Posterior vena cava (tissue), 2 donors: ENCODE results near the gene NCKAP1. TPM values are rescaled to one million over a fixed set of nuclear protein-coding genes. Genes with fewer than 3 reads are reported as not detected.
"Not testable (repeated sequence)": the region's sequence is repeated elsewhere in the genome, so short reads cannot be mapped to it uniquely, and the experiment has no call there.

Experiments
- DNase-seq: peaks from one replicate; pipeline ENCODE4 v3.0.0-alpha.2; 2020; ENCODE audit warnings: low spot score
- intact Hi-C, 2 donors: fragments of 100-400 bp; cut with DNase I; formaldehyde crosslinking; loops; one replicate each; pipeline versions ENCODE4 v1.14.1 to v1.14.2; 2022 to 2023
- total RNA-seq, 2 donors: library from RNA; stranded (reverse); fragmentation: NEBNext Ultra II Directional; extraction: Animal tissue kit (Norgen Biotek cat#: 25700); gene quantifications; one replicate each; pipeline ENCODE4 v1.2.1, GENCODE V29; 2021
- donor health status: DM: yes; HTN: yes; CAD: no.
- donor health status: DM: yes; HTN: yes; CAD: no.

The NCKAP1 gene
- total RNA-seq, 2 donors from 2014 or later: 187 to 280 TPM

DNA sequence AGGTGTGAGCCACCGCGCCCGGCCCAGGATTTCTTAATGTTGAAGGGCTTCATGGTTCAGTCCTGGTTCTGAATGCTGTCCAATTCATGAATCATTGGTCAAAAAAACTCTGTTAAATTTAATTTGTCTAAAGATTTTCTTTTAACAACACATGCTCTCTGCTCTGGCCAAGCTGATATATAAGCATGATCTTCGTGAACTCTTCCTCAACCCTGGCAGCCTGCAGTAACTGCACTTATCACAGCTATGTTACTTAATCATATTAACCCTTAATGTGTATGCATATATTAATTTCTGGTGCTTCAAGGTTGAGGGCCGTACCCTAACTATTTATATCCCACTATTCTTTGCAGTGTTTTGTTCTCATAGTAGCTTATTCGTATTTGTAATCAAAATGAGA lies 142.5 kb downstream of the NCKAP1 start:
- intact Hi-C loops: no loop called here
- DNase-seq: no peak

DNA sequence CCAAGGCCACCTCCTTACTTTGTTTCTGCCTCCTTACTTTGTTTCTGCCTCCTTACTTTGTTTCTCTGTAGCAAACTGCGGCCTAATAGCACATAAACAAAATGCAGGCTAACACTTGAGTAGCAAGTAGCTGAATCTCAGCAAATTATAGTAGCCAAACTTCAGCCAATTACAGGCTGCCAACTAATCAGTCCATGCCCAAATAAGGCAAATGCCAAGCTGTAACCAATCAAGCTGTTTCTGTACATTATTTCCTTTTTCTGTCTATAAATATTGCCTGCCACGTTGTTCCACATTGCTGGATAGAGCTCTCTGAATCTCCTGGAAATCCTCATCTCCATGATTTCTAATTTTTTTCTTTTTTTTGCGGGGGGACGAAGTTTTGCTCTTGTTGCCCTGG lies 143.1 kb downstream of the NCKAP1 start:
- intact Hi-C loops: no loop called here
- no peak for DNase-seq

DNA sequence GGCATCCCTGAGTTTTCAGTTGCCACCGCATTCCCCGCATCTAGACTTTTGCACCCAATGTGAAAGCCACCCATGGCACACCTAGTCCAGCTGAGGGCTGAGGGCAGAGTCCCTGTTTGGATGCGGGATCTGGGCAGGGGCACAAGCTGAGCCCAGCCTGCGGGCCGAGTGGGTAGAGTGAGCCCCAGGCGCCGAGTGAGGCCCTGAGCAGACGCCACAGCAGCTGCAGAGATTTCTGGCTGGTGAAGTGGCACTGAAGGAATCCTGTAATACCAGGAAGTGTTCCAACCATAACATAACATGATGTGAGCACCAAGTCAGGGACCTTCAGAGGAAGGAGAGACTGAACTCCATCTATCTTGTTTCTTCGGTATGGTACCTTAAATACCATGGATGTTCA lies 144.1 kb downstream of the NCKAP1 start:
- intact Hi-C loops: no loop called here

DNA sequence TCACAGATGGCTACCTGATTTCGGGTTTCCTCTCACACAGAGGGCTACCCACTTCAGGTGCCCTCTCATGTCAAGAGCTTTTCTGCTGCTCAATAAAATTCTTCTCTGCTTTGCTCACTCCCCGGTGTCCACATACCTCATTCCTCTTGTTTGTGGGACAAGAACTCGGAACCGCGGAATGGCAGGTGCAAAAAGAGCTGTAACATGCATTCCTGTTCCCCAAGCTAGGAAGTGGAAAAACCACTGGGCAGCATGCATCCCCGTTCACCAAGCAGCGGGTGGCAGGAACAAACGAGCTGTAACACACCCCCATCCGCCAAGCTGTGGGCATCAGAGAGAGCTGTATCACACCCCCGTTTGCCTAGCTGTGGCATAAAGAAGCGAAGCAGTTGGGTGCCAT lies 144.6 kb downstream of the NCKAP1 start:
- DNase-seq: no peak
- intact Hi-C loops: no loop called here

More for the DNA sequence above, 144.1 kb downstream of the NCKAP1 start:
- no peak for DNase-seq

DNA sequence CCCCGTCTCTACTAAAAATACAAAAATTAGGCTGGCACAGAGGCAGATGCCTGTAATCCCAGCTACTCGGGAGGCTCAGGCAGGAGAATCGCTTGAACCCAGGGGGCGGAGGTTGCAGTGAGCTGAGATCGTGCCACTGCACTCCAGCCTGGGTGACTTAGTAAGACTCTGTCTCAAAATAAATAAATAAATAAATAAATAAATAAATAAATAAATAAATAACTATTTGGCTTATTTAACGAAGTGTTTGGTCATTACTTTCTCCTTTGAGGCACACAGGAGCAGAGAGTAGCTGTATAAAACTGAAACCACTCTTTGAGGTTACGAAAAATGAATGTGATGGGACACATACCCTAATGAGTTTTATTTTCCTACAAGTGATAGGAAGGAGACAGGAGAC lies 145.2 kb downstream of the NCKAP1 start:
- DNase-seq, intact Hi-C loops: not testable (repeated sequence)

DNA sequence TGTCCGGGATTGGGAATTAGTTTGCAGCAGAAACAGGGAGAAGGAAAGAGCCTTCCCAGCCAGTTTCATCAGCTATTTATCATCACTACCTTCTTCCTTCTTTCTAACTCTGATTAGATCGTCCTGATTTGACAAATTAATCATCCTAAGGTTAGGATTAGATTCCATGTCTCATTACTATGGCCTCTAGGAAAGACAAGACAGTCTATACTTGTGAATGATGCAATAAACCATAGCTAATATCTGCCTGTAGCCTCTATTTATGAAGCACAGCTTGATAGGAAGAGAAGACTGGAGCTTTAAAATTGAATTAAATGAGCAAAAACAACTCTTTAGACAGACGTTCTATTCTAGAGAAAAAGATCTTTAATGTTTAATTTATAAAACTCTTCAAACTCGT lies 146.6 kb downstream of the NCKAP1 start:
- intact Hi-C loops: no loop called here
- DNase-seq: no peak

DNA sequence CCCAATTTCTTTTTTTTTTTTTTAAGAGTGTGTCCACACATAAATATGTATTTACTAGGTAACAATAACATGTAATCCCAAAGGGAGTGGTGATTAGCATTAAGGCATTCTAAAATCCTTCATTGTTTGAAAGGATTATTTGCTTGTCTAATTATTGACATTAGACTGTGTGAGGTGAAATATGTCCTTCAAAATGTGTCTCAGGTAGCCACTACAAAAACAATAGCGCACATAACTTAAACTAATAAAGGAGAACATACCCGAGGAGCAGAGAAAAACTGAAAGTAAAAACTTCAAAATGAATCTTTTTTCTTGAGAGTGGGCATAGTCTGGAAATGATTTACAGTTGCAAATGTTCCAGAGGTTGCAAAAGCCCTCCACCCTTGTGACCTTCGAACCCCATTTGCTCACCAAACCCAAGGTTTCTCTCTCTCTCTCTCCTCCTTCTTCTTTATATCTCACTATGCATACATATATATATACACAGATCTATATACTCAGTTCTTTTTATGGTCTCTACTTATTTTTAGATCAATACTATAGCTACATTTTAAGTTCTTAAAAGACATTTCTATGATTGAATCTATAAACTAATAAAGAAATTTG lies 147.4 kb downstream of the NCKAP1 start:
- intact Hi-C loops: no loop called here
- DNase-seq: no peak

DNA sequence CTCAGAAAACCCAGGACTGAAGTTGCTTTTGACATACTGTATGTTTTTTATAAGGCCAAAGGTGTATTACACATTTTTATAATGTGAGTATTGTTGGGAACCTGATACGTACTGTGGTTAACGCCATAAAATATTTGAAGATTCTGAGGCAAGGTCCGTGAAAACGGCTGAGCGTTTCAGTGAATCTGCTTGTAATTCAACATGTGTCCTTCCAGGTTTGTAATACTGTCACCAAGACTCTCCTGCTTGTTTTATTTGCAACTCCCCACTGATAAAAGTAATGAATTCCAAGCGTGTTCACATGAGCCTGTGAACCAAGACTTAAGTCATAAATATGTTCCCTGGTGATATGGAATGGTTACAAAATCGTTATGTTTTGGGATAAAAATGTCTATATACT lies 148.0 kb downstream of the NCKAP1 start:
- DNase-seq: no peak

DNA sequence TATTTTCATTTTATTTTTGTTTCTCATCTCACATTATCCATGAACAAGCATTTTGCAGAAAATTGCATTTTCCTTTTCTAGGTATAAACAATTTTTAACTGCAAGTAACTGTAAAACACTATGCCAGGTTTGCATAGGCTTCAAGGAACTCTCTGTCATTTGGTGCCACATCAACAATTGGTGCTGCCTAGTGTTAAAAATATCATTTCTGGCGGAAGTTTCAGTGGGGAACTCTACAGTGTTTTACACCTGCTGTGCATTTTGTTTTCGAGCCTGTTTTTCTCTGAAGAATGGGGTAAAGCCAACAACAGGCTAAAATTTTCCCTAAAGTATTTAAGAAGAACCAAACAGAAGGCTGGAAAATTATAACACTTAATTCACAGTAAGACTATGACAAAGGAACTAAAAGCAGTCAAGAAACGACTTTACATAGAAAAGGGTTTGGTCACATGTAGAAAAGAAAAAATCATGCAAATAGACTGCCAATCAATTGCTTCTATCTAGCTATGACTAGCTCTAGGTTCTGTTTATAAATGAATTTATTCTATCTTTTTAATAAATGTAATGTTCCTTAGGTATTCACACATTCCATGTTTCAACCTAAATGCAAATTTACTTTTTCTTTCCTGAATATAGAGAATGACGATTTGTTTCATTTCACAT lies 150.4 kb downstream of the NCKAP1 start:
- intact Hi-C loops: no loop called here
- DNase-seq: no peak

More for the DNA sequence above, 148.0 kb downstream of the NCKAP1 start:
- intact Hi-C loops: no loop called here

DNA sequence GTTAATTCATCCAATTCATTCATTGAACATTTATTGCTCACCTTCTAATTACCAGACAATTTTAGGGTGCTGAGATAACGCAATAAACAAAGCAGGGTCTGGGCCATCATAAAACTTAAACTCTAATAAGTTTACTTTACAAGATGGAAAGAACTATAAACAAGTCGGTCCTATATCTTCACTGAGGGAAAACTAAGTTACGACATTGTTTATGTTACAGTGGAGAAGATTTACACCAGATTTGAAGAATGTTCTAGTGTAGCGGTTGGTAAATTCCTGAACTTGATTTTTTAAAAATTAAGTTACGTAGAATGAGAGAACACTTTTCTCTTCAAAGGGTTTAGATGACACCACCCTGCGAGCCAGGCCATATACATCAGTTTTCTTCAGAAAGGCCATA lies 151.2 kb downstream of the NCKAP1 start:
- DNase-seq: no peak
- intact Hi-C loops: no loop called here

DNA sequence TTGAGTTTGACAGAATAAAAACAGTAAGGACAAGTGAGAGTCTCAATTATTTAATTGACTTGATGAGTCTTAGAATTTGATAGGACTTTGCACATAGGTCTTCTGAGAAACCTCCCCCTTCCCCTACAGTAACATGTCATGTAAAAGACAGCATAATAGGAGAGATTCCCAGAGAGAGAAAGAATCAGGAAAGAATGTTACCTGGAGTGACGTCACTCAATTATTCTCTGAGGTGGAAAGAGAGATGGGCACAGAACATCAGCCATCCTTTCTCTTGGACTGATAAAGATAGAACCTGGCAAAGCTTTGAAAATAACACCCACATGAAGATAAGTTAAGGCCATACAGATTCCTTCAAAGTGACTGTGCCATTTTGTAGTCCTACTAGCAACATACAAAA lies 152.5 kb downstream of the NCKAP1 start:
- intact Hi-C loops: no loop called here
- DNase-seq: no peak

DNA sequence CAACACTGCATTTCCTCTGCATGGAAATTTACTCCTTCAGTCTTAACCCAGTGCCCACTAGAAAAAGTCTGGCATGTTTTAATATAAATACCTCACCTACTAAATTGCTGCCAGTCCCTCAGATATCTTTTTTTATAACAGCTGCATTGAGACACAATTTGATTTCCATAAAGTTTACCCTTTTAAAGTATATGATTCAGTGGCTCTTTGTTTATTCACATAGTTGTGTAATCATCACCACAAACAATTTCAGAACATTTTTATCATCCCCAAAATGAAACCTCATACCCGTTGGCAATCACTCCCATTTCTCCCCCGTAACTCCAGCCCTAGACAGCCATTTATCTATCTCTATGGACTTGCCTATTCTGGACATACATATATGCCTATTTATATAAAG lies 154.8 kb downstream of the NCKAP1 start:
- intact Hi-C loops: no loop called here
- no peak for DNase-seq

DNA sequence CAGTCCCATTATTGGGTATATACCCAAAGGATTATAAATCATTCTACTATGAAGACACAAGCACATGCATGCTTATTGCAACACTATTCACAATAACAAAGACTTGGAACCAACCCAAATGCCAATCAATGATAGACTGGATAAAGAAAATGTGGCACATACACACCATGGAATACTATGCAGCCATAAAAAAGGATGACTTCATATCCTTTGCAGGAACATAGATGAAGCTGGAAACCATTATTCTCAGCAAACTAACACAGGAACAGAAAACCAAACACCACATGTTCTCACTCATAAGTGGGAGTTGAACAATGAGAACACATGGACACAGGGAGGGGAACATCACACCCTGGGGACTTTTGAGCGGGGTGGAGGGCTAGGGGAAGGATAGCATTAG lies 158.2 kb downstream of the NCKAP1 start:
- intact Hi-C loops, DNase-seq: not testable (repeated sequence)

DNA sequence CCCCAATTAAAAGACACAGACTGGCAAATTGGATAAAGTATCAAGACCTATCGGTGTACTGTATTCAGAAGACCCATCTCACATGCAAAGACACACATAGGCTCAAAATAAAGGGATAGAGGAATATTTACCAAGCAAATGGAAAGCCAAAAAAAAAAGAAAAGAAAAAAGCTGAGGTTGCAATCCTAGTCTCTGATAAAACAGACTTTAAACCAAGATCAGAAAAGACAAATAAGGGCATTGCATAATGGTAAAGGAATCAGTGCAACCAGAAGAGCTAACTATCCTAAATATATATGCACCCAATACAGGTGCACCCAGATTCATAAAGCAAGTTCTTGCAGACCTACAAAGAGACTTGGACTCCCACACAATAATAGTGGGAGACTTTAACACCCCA lies 161.6 kb downstream of the NCKAP1 start:
- DNase-seq, intact Hi-C loops: not testable (repeated sequence)

DNA sequence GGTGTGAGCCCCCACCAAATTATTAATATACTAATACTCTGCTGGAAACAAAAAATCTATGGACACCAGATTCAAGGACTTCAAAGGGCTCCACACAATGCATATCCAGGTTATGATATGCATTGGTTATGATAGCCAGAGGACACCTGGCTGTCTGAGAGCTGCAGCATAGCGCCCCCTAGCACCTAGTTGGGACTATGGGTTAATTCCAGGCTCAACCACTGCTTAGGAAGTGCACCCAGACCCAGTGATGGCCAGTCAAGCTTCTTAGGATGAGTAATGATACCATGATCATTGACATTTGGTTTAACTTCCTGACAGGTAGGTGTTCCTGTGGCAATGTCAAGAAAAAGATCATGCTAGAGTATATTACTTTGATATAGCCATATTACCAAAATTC lies 168.0 kb downstream of the NCKAP1 start:
- intact Hi-C loops: no loop called here
- no peak for DNase-seq

DNA sequence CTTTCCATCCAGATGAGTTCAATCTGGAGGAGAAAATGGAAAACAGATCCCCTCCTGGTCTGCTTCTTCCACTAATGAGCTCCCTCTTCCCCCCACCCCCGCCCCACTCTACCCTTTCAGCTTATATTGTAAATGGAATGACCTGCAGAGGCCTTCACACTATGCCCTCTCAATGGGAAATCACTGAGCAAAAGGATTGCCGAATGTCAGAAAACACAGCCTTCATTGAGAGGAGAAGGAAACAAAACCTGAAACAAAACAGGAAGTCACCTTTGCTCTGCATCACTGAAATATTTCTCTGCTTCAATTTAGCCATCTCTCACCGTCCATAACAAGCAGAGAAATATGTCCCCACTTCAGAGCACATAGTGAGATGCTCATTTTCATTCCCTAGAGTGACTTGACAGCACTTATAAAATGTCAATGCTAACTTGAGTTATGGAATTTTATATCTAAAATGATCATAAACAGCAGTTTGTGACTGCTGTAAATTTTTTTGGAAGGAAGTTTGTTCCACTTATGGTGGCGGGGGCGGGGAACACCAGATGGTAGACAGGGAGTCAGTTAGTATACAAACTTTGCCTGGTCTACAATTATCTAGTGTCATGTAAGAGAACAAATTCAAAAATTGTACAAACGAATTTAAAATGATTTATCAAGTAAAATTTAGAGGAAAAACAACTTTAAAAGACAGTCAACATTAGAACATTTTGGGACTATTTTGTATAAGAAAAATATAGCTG lies 170.0 kb downstream of the NCKAP1 start:
- intact Hi-C loops: loop anchor here in 1 of 2 donors (10.0 kb wide), 1 partner anchor 1773 kb away; no protein-coding TSS in a partner anchor
- DNase-seq: no peak

DNA sequence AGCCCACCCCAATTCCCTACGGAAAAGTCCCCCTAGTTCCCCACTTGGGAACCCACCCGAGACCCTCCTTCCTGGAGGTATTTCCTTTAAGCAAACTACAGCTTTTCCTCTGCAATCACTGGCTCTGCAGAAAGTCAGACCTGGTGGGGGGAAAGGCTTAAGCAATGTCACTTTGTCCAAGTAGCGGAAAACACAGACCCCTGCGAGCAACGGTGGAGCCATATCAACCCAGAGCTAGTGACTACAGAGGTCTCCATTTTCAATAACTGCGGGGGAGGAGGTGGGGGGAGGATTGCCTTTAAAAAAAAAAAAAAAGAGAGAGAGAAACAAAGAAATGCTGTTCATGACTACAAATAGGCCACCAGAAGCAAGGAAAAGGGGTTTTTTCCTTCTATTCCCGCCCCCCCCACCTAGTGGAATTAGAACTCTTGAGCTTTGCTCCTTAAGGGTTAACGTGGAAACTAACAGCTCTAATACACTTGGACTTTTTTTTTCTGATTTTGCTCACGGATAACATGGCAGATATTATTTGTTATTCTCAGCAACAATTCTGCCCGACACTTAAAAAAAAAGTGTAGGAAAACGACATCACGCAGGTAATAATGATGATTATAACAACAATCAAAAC lies 170.7 kb downstream of the NCKAP1 start:
- DNase-seq: no peak
- intact Hi-C loops: loop anchor here in 1 of 2 donors (10.0 kb wide), 1 partner anchor 1773 kb away; no protein-coding TSS in a partner anchor

DNA sequence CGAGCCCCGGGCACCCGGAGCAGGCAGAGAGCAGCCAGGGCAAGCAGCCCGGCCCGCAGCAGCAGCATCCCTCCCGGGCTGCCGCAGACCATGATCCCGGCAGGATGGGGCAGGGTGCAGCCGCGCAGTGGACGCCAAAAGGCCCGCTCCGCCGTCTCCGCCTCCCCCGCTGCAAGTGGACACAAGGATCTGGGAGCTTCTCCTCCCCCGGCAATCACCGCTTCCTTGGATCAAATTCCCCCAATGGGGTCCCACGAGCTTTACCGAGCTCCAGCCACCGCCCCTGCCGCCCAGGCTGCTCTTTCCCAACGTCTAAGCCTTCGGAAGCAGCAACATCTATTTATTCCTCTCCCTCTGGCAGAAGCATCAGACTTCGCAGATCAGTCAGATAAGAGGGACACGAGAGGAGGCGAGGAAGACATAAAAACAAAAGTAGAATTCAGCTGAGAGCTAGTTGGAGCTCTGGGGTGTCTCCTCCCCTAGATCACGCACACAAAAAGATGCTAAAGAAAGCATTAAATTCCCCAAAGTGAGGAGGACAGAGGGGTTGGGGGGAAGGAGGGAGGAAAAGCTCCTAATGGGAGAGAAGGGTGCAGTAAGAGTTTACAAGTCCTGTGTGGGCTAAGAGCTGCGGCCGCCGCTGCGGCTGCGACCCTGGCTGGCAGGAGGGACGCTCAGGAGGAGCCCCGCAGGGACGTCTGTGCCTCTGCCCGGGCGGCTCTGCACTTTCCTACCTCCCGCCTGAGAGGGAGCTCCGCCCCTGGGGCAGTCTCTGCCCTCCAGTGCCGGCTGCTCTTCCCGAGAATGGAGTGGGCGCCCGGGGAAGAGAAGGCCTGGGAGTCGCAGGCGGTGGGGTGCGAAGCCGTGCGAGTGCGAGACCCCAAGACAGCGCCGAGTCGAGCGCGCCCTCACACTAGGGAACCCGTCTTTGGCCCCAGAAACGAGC lies 171.5 kb downstream of the NCKAP1 start, which contains the start of gene FRZB:
Gene FRZB (minus strand): TSS at position 177 of the 946 bp plus-strand sequence. CDS start 85 bp downstream, at position 92.
- intact Hi-C loops: loop anchor here in 1 of 2 donors (10.0 kb wide), 1 partner anchor 1772 kb away; no protein-coding TSS in a partner anchor
- peak; percentile 88 for DNase-seq

DNA sequence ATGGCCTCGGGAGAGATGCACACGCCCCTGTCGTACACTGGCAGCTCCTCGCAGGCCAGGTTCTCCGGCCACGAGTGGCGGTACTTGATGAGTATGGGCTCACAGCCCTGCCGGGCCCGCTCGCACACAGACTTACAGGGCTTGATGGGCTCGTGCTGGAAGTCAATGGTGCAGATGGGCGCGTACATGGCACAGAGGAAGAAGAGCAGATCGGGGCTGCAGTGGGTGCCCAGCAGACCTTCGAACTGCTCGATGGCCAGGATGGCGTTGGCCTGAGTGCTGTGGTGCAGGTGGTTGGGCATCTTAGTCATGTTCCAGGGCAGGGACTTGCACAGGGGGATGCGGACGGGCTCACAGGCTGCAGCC lies 172.2 kb downstream of the NCKAP1 start:
- intact Hi-C loops: loop anchor here in 1 of 2 donors (10.0 kb wide), 1 partner anchor 1771 kb away; no protein-coding TSS in a partner anchor
- DNase-seq: no peak
